Measurements from ENCODE around the gene CFTR.
"Not testable (repeated sequence)": the region's sequence is repeated elsewhere in the genome, so short reads cannot be mapped to it uniquely, and the experiment has no call there.

CFTR gene

DNA sequence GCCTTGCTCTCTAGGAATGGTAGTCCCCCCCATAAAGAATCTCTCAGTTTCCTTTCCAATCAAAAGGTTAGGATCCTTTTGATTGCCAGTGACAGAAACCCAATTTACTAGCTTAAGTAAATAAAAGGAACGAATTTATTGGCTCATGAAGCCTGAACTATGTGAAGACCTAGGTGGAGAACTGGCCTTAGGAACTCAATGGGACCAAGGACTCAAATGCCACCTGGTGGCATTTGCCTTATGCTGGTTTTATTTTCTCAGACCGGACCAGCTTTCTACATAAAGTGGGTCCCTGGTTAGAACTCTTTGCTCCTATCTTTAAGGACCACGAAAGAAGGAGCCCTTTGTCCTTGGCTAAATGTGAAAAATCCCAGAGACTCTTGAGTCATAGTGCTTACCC, 25.4 kb downstream of the CFTR start:
- no peak for DNase-seq

DNA sequence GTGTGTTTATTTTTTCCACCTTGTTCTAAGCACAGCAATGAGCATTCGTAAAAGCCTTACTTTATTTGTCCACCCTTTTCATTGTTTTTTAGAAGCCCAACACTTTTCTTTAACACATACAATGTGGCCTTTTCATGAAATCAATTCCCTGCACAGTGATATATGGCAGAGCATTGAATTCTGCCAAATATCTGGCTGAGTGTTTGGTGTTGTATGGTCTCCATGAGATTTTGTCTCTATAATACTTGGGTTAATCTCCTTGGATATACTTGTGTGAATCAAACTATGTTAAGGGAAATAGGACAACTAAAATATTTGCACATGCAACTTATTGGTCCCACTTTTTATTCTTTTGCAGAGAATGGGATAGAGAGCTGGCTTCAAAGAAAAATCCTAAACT, 28.9 kb downstream of the CFTR start:
- no peak for DNase-seq

DNA sequence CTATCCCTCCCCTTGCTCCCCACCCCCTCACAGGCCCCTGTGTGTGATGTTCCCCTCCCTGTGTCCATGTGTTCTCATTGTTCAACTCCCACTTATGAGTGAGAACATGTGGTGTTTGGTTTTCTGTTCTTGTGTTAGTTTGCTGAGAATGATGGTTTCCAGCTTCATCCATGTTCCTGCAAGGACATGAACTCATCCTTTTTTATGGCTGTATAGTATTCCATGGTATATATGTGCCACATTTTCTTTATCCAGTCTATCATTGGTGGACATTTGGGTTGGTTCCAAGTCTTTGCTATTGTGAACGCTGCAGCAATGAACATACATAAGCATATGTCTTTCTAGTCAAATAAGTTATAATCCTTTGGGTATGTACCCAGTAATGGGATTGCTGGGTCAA, 37.4 kb downstream of the CFTR start:
- DNase-seq = not testable (repeated sequence)

DNA sequence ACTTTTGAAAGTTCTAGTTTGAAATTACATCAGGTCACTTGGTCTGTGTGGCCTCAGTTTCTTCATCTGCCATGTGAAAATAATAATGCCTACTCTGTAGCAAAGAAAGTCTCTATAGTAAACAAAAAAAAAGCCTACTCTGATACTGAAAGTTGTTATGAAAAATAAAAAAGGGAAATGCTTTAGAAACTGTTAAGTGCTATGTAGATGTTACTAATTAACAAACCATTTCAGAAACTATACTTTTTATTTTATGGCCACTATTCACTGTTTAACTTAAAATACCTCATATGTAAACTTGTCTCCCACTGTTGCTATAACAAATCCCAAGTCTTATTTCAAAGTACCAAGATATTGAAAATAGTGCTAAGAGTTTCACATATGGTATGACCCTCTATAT, 50.6 kb downstream of the CFTR start:
- DNase-seq = no peak

DNA sequence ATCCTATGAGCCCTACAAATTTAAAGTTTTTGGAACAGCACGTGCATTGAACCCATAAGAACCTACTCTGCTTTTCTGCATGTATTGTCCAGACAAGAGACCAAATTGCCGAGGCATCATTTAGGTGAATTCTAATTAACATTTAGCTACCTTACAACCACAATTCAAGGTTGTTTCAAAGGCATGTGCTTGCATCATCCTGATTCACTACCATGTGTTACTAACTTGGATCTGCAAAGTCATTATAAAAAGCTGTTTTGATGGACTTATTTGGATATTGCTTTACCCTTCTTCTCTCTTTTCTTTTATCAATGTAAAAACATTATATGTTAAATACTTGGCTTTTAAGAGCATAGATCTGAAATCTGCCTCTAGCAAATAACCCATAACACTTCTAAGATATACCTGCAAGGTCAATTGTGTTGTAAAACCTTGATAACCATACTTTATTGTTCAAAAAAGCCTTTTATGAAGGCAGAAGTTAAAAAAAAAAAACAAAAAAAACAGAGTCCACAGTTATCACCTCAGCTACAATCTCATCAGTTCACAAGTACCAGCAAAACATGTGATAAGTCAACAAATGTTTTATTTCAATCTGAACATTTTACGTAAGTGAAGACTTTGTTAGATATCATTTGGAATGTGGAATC, 51.9 kb downstream of the CFTR start:
- DNase-seq = no peak

DNA sequence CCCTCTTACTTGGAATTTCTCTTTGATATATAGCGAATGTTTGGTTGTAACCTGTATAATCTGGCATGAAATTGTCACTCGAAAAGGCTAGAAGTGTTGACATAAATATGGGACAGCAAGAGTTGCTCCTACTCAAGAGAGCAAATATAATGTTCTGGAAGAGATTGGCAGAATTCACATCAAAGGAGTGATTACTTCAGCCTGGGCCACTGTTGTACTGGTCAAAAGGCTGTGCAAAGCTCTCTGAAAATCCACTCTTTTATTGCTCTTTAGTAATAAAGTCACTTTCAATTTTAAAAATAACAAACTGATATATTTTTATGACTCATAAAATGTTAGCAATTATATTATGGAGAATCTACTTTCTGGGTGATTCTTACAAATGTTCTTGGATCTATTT, 58.2 kb downstream of the CFTR start:
- no peak for DNase-seq

DNA sequence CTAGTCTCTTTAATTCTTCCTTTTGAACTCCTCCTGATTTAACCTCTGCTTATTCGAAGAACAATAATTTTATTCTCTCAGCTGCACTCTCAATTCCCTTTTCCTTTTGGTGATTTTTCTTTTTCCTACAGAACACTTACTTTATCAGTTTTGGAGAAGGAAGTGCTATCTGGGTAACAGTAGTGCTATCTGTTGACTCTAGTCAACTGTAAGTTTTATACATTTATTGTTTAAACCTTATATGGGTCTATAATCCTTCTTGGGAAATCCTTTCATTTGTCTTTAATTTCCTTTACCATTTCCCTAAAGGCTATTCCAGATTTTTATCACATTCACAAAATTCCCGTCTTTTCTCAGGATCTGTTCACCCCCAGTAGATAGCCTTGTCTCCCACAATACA, 64.2 kb downstream of the CFTR start:
- no peak for DNase-seq

DNA sequence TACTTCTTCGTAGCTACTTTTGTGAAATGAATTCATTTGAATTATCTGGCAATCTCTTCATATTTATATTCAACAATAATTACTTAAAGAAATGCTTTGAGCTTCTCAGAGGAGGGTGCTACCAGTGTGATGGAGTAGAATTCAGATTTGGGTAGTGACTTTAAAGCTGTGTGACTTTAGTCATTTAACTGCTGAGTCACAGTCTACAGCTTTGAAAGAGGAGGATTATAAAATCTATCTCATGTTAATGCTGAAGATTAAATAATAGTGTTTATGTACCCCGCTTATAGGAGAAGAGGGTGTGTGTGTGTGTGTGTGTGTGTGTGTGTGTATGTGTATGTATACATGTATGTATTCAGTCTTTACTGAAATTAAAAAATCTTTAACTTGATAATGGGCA, 68.2 kb downstream of the CFTR start:
- DNase-seq = no peak

DNA sequence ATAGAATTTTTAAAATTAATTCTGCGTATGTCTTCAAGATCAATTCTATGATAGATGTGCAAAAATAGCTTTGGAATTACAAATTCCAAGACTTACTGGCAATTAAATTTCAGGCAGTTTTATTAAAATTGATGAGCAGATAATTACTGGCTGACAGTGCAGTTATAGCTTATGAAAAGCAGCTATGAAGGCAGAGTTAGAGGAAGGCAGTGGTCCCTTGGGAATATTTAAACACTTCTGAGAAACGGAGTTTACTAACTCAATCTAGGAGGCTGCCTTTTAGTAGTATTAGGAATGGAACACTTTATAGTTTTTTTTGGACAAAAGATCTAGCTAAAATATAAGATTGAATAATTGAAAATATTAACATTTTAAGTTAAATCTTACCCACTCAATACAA, 70.8 kb downstream of the CFTR start:
- DNase-seq = no peak

DNA sequence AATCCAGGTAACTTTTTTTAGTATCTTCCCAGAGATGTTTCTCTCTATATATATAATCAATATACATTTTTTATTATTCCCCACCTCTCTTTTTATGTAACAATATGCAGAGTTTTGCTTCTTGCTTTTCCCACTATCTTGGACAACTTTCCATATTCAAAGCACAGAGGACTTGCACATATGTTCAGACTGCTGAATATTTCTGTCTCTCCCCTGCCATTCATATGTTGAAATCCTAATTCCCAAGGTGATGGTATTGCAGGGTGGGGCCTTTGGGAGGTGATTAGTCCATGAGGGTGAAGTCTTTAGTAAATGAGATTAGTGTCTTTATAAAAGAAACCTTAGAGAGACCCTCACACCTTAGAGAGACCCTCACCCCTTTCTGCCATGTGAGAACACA, 72.8 kb downstream of the CFTR start:
- DNase-seq = no peak

DNA sequence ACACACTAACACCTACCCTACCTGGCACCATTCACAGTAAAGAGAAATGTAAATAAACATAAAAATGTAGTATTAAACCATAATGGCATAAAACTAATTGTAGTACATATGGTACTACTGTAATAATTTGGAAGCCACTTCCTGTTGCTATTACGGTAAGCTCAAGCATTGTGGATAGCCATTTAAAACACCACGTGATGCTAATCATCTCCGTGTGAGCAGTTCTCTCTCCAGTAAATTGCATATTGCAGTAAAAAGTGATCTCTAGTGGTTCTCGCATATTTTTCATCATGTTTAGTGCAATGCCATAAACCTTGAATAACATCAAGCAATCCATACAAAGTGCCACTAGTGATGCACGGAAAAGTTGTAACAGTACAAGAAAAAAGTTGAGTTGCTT, 75.4 kb downstream of the CFTR start:
- no peak for DNase-seq

DNA sequence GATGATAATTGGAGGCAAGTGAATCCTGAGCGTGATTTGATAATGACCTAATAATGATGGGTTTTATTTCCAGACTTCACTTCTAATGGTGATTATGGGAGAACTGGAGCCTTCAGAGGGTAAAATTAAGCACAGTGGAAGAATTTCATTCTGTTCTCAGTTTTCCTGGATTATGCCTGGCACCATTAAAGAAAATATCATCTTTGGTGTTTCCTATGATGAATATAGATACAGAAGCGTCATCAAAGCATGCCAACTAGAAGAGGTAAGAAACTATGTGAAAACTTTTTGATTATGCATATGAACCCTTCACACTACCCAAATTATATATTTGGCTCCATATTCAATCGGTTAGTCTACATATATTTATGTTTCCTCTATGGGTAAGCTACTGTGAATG, 79.6 kb downstream of the CFTR start:
- no peak for DNase-seq

DNA sequence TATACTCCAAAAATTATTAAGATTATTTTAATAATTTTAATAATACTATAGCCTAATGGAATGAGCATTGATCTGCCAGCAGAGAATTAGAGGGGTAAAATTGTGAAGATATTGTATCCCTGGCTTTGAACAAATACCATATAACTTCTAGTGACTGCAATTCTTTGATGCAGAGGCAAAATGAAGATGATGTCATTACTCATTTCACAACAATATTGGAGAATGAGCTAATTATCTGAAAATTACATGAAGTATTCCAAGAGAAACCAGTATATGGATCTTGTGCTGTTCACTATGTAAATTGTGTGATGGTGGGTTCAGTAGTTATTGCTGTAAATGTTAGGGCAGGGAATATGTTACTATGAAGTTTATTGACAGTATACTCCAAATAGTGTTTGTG, 80.2 kb downstream of the CFTR start:
- DNase-seq = no peak

DNA sequence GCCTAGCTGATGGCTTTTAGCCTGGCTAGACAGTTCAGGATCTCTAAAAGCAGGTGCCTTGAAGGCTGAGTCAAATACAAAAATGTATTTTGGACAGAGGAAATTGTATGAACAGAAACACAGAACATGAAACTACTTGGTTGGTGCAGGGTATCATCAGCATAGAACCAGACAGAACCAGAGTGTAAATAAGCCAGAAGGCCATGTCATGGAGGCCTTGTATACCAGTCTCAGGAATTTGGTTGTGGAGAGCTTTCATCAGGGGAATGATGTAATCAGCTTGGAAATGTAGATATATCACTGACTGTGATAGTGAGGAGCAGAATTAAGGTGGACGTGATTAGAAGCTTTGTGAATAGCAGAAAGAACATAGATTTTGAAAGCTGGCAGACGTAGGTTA, 82.9 kb downstream of the CFTR start:
- DNase-seq = no peak

DNA sequence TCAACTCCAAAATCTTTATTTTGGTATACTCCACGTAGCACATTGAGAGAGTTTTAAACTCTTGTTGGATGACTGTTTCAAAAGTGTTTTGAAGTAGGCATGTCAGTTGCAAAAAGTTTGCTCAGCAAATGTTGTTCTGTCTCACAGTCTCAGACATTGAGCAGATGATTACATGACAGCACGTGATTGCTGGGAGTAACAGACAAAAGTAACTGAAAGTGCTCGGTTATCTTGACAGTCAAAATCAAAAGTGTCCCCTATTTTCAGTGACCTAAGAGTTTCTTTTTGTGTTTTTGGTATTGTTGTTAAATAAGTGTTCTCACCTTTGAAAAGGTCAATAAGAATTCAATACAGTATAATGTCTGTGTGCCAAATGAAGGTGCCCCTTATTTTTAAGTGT, 84.3 kb downstream of the CFTR start:
- no peak for DNase-seq

DNA sequence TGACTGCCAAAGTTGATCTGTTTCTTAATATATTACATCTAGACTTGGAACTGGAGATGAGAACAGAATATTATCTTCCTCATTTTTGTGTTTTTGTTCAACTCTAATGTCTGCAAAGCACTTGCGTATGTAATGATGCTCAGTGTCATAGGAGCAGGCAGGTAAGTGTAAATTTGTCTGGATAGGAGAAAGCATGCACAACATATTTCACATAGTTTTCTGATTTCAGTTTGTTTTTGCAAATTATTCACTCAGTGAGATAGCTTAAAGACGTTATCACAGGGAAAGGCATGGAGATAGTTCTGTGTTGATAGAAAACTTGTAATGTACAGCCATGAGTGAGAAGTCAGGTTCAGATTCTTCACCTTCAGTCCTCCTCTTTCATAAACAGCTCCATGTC, 84.8 kb downstream of the CFTR start:
- DNase-seq = no peak

DNA sequence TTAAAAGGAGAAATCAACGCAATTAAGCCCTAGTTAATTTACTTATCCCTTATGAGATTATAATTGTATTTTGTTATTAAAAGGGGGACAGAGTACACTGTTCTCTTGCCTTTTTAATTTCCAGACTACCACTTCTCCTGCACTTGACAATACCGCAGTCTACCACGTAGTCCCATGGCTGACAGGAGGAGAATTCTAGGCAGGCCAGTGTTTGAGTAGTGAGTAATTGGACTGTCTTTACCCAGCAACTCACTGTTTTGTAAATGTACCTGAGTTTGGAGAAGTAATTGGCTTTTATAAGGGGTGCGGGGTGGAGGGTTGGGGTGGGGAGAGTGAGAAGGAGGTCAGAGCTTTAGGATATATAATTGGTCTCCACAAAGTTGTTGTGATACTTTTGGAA, 85.4 kb downstream of the CFTR start:
- no peak for DNase-seq

DNA sequence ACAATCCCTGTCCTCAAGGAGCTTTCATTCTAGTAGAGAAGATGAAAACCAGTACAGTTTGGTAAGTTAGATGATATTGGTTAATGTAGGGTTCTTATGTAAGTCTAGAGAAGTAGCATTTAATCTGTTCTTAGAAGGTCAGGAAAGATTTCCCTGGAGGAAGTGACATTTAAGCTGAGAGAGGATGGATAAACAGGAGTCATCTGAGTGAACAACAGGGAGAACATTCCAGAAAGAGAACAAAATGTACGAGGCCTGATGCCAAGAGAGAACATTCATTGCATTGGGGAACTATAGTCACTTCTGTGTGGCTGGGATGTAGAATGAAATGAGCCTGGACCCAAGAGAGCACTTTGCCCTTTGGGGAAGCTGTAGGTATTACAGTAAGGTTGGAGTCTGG, 88.0 kb downstream of the CFTR start:
- DNase-seq = no peak

DNA sequence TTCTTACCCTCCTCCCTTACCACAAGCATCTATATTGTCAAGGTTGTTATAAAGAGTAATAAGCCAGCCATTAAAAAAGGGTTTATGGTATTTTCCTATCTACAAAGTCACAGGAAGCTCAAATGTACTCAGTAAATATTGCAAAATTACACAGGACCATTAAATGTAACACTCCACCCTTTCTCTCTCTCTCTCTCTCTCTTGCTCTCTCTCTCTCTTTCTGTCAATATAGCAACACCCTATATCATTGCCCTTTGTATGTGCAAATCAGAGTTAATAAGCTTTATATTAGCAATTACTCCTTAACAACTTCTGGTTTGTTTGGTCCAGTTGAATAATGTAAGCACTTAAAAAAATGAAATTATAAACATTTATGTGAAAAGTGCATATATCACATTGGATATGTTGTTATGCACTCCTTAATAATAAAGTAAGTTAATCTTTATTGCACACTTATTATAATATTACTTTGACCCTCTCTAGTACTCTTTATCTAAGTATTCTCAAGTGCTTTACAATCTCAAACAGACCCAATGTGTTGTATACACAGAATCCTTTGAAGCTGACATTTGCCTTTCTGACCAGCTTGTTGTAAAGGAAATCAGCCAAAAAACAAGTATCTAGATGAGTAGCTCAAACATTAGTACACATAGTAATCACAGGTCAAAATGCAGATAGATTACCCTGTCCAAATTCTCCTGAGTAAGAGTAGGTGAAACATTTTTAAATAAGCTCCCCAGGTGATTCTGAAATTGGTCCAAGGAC, 93.2 kb downstream of the CFTR start:
- DNase-seq = no peak

DNA sequence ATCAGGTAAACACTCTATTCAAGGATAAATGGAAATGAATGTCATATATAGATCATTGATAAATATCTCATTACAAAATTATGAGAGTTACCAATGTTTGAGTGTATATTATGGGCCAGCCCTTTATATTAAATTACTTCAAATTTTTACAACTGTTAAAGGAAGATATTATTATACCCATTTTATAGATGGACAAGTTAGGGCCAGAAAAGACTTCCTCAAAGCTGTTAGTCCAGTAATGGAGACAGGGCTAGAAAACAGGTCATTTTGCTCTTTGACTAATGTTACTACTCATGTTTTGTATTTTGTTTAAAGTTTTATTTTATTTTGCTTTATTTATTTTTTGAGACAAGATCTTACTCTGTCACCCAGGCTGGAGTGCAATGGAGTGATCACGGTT, 101.6 kb downstream of the CFTR start:
- DNase-seq = no peak

DNA sequence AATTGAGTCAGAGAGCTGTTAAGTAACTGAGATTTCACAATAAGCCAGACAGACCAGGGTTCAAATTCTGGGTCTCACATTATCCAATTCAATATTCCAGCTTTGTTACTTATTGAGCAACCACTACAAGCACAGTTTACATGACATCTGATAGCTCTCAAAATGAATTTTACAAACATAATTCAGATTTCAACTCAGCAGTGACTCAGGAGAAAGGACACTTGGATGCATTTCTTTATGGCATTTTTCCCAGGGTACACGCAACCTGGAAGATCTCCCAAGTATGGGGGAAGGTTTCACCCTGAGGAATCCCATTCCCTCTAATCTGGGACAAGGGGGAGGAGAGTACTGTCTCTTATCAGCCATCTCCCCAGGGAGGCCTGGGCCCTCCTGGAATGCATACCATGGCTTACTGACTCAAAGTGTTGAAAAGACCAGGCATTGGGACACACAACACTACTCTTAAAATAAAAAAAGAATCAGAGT, 102.4 kb downstream of the CFTR start:
- peak; percentile 69 for DNase-seq

DNA sequence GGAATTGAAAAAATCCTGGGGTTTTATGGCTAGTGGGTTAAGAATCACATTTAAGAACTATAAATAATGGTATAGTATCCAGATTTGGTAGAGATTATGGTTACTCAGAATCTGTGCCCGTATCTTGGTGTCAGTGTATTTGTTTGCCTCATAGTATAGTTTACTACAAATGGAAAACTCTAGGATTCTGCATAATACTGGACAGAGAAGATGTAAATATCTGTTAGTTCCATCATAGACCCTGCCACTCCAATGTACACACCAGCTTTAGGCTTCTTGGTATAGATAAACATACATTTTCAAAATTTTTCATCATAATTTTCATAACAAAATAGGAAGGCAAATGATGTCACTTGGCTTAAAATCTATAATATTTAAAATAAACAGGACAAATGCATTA, 108.1 kb downstream of the CFTR start:
- DNase-seq = no peak

DNA sequence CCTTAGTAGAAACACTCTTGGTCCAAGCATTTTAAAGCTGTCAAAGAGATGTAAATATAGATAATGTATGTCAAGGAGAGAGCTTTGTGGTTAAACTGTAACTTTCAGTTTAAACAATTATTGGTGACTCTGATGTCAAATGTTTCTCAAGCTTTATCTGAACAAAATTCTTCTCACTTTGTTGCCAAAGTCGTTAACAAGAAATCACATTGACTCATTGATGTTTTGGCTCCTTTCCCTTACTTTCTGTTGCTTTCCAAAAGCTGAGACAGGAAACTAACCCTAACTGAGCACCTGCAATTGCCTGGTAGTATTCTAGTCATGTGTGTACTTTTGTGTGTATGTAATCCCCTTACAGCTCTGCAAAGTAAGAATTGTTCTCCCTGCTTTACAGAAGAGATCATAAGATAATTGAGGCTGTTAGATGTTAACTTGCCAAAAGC, 108.5 kb downstream of the CFTR start:
- no peak for DNase-seq

DNA sequence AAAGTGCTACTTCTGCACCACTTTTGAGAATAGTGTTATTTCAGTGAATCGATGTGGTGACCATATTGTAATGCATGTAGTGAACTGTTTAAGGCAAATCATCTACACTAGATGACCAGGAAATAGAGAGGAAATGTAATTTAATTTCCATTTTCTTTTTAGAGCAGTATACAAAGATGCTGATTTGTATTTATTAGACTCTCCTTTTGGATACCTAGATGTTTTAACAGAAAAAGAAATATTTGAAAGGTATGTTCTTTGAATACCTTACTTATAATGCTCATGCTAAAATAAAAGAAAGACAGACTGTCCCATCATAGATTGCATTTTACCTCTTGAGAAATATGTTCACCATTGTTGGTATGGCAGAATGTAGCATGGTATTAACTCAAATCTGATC, 110.4 kb downstream of the CFTR start:
- DNase-seq = no peak

All from amniotic stem cell (primary cell).